IPS DF 19.7 (cell line): ENCODE measurements around the gene EIF2S1.
"Not testable (repeated sequence)": the region's sequence is repeated elsewhere in the genome, so short reads cannot be mapped to it uniquely, and the experiment has no call there.

ENCODE experiments used
- DNase-seq: peaks from one replicate; pipeline ENCODE4 v3.0.0-alpha.2; 2013; ENCODE audit warnings: low read depth, low spot score

EIF2S1 gene

GRCh38 chr14:67371247-67372148 lies 11.4 kb downstream of the EIF2S1 start:
- DNase-seq = no peak

GRCh38 chr14:67372833-67373232 lies 12.7 kb downstream of the EIF2S1 start:
- no peak for DNase-seq

GRCh38 chr14:67373347-67373746 lies 13.2 kb downstream of the EIF2S1 start:
- no peak for DNase-seq

GRCh38 chr14:67377916-67378315 lies 17.8 kb downstream of the EIF2S1 start:
- DNase-seq = no peak

- no peak for DNase-seq
Measured at GRCh38 chr14:67385120-67385519, 25.0 kb downstream of the EIF2S1 start.

GRCh38 chr14:67385618-67386017 lies 25.5 kb downstream of the EIF2S1 start:
- no peak for DNase-seq

- no peak for DNase-seq
Measured at GRCh38 chr14:67387195-67387594, 27.1 kb downstream of the EIF2S1 start.

- DNase-seq = no peak
Measured at GRCh38 chr14:67389275-67389674, 29.1 kb downstream of the EIF2S1 start.

GRCh38 chr14:67389811-67390534 lies 29.8 kb downstream of the EIF2S1 start:
- DNase-seq = no peak

GRCh38 chr14:67391268-67391667 lies 31.1 kb downstream of the EIF2S1 start:
- no peak for DNase-seq

- DNase-seq = no peak
Measured at GRCh38 chr14:67392123-67392522, 32.0 kb downstream of the EIF2S1 start.

GRCh38 chr14:67392800-67393199 lies 32.7 kb downstream of the EIF2S1 start:
- DNase-seq = no peak

- DNase-seq = no peak
Measured at GRCh38 chr14:67393689-67394088, 33.6 kb downstream of the EIF2S1 start.

- no peak for DNase-seq
Measured at GRCh38 chr14:67395086-67395875, 35.2 kb downstream of the EIF2S1 start.

GRCh38 chr14:67395876-67396189 lies 35.7 kb downstream of the EIF2S1 start:
- DNase-seq = no peak

GRCh38 chr14:67396381-67396970 lies 36.3 kb downstream of the EIF2S1 start:
- no peak for DNase-seq

GRCh38 chr14:67397536-67397935 lies 37.4 kb downstream of the EIF2S1 start:
- no peak for DNase-seq

GRCh38 chr14:67400434-67400833 lies 40.3 kb downstream of the EIF2S1 start:
- DNase-seq = no peak

GRCh38 chr14:67405771-67406170 lies 45.6 kb downstream of the EIF2S1 start:
- no peak for DNase-seq

- DNase-seq = not testable (repeated sequence)
Measured at GRCh38 chr14:67408122-67408801, 48.1 kb downstream of the EIF2S1 start.

- no peak for DNase-seq
Measured at GRCh38 chr14:67409461-67409860, 49.3 kb downstream of the EIF2S1 start.
